Effector memory CD8-positive, alpha-beta T cell (primary cell): ENCODE results near the gene BBS4.

Experiments
- ATAC-seq: fragments of 150-1000 bp; cut with Tn5 transposase; replicated peaks from 2 replicates; pipeline ENCODE4 v1.10.0; 2021; ENCODE audit warnings: mild to moderate bottlenecking, moderate library complexity
- DNase-seq, 3 experiments: peaks; one replicate each; pipeline ENCODE4 v3.0.0; 2021
- H3K27ac Mint-ChIP-seq, 2 donors: one replicate each; pipeline ENCODE4 v1.8.0; 2022; ENCODE audit warnings: mild to moderate bottlenecking in 2 of 2, mixed read lengths in 2 of 2, moderate library complexity in 2 of 2
- H3K27me3 Mint-ChIP-seq, 2 donors: one replicate each; pipeline ENCODE4 v1.8.0; 2022; ENCODE audit warnings: mixed read lengths in 2 of 2
- H3K36me3 Mint-ChIP-seq: one replicate; pipeline ENCODE4 v1.8.0; 2022; ENCODE audit warnings: mild to moderate bottlenecking, moderate library complexity, mixed read lengths; ENCODE audit not compliant: insufficient read depth
- H3K4me1 Mint-ChIP-seq, 2 donors: one replicate each; pipeline ENCODE4 v1.8.0; 2022; ENCODE audit warnings: low read depth in 2 of 2, mixed read lengths in 2 of 2
- H3K4me3 Mint-ChIP-seq, 2 donors: one replicate each; pipeline ENCODE4 v1.8.0; 2022; ENCODE audit warnings: mild to moderate bottlenecking in 2 of 2, mixed read lengths in 2 of 2, moderate library complexity in 2 of 2
- H3K9me3 Mint-ChIP-seq, 2 donors: one replicate each; pipeline ENCODE4 v1.8.0; 2022; ENCODE audit warnings: mixed read lengths in 2 of 2

Gene BBS4

DNA sequence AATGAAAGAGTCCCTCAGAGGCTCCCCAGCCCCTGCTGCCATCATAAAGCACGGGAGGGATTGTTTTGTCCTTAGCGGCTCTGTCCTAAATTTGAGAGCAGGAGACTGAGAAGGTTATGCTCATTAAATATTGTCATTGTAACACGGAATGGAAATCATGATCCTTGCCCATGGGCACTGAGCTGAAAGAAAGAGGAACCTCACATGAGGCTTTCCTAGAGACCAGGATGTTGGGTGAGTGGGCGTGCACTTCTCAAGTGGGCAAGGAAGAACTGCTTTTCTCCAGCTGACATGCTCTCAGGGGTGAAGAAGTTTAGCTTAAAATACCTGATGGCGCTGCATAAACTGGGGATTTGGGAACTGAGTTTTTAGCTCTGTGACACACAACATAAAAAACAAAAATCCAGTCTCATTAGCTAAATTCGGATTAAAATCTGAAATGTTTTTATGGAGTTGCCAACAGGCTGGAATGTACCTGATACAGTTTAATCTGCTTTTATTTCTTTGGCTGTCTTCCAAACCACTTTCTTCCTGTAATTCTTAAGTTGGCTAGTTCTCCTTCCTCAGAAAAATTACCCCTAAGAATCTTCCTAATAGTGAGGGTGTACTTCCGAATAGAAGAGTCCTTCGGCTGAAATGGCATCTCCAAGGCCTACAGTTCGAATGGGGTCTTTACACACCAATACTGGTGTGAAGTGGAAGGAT is 65.9 kb downstream of the BBS4 start:
- Mint-ChIP-seq H3K4me3 (no peak overlapping the region), H3K9me3 (no peaks in the 10 kb centered on the region), H3K27ac (peak overlapping the region; percentile 84 to 88), H3K4me1 (peaks cover 10 to 21% of the 10 kb centered on the region in 2 donors), H3K27me3 (no peaks in the 10 kb centered on the region), H3K36me3 (peaks cover 34% of the 10 kb centered on the region)
- DNase-seq, result no peak
- ATAC-seq, result no peak

DNA sequence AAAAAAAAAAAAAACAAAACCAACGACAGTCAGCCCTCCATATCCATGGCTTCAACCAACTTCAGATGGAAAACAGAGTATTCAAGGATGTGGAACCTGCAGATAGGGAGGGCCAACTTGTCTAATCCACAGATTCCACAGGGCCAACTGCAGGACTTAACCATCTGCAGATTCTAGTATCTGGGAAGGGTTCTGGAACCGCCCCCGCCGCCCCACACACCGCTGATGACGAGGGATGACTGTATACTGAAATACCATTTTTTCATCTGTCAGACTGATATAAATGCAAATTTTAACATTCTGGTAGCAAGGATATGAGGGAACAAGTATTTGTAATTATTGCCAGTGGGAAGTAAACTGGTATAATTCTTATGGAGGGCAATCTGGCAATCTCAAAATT is 68.1 kb downstream of the BBS4 start:
- ATAC-seq (no peak), DNase-seq (no peak)
- Mint-ChIP-seq H3K4me3 (no peak overlapping the region), H3K9me3 (no peaks in the 10 kb centered on the region), H3K27me3 (no peaks in the 10 kb centered on the region), H3K36me3 (peaks cover 46% of the 10 kb centered on the region), H3K4me1 (peaks cover 15 to 21% of the 10 kb centered on the region in 2 donors), H3K27ac (peak overlapping the region; percentile 1 to 88)

DNA sequence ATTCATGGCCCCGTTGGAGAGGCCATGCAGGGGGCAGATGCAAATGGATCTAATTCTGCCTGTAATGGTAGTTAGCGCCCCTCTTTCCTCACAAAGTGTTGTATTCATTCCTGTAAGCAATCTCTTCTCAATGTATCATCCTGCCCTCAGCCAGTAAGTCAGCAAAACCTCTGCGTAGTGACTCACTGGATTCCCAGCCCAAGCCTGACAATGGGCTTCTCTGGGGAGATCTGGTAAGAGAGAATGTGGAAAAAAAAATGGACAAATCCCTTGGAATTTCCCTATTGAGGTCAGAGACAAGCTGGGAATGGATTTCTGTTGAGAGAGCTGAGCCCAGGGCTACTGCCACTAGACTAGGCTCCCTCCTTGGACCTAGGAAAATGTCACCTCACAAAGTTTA is 72.2 kb downstream of the BBS4 start:
- peak overlapping the region in 1 of 2 donors; percentile 55 for H3K27ac Mint-ChIP-seq
- no peak overlapping the region for H3K4me3 Mint-ChIP-seq
- peaks cover 59% of the 10 kb centered on the region for H3K36me3 Mint-ChIP-seq
- ATAC-seq, result no peak
- no peak for DNase-seq
- peaks cover 10 to 17% of the 10 kb centered on the region in 2 donors for H3K4me1 Mint-ChIP-seq
- H3K27me3 Mint-ChIP-seq, result no peaks in the 10 kb centered on the region
- H3K9me3 Mint-ChIP-seq, result no peaks in the 10 kb centered on the region

DNA sequence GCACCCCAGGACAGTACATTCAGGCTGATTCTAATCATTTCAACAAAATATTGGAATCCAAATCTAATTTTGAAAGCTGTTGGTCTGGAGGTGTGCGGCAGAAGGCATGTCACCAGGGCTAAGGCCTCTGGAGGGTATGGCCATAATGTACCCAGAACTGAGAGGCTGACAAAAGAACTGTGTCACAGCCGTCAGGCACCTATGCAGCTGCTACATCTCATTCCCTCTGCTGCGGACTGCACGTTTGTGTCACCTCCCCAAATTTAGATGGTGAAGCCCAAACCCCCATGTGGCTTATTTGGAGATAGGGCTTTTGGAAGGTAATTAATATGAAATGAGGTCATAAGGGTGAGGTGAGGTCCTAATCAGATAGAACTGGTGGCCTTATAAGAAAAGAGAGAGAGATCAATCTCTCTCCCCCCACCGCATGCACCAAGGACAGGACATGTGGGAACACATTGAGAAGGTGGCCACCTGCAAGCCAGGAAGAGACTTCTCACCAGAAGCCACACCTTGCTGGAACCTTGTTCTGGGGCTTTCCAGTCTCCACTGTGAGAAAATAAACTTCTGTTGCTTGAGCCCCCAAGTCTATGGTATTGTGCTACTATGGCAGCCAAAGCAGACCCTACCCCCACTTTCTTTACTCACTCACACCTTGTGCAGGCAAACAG is 74.7 kb downstream of the BBS4 start:
- no peak for ATAC-seq
- Mint-ChIP-seq H3K27me3 (no peaks in the 10 kb centered on the region), H3K27ac (peak overlapping the region; percentile 28 to 32), H3K36me3 (peaks cover 59% of the 10 kb centered on the region), H3K4me3 (no peak overlapping the region), H3K4me1 (peaks cover 16 to 21% of the 10 kb centered on the region in 2 donors), H3K9me3 (no peaks in the 10 kb centered on the region)
- no peak for DNase-seq

DNA sequence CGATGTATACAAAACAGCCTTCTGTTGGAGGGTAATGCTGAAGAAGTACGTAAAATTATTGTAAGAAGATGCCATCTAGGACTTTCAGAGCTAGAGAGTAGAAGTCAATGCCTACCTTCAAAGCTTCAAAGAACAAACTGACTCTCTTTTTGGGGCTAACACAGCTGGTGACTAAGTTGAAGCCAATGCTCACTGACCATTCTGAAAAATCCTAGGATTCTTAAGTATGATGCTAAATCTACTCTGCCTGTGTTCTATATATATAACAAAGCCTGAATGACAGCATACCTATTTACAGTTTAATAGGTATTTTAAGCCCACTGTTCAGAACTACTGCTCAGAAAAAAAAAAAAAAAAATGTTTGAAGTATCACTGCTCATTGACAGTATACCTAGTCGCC is 78.6 kb downstream of the BBS4 start:
- DNase-seq (no peak), ATAC-seq (no peak)
- Mint-ChIP-seq H3K4me3 (no peak overlapping the region), H3K27ac (no peak overlapping the region), H3K36me3 (peaks cover 81% of the 10 kb centered on the region), H3K4me1 (peaks cover 7 to 12% of the 10 kb centered on the region in 2 donors), H3K27me3 (no peaks in the 10 kb centered on the region), H3K9me3 (no peaks in the 10 kb centered on the region)

DNA sequence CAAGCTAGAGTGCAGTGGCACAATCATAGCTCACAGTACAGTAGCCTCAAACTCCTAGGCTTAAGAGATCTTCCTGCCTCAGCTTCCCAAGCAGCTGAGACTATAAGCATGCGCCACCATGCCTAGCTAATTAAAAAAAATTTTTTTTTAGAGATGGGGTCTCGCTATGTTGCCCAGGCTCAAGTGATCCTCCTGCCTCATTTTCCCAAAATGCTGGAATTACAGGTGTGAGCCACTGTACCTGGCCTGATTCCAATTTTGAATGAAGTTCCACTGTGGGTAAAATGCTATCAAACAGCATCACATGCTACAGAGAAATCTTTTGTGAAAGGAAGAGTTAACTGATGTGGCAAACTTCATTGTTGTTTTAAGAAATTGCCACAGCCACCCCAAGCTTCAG is 80.0 kb downstream of the BBS4 start:
- H3K9me3 Mint-ChIP-seq, result no peaks in the 10 kb centered on the region
- H3K27ac Mint-ChIP-seq, result no peak overlapping the region
- H3K4me3 Mint-ChIP-seq, result no peak overlapping the region
- DNase-seq, result no peak
- ATAC-seq, result no peak
- H3K27me3 Mint-ChIP-seq, result no peaks in the 10 kb centered on the region
- peaks cover 8 to 13% of the 10 kb centered on the region in 2 donors for H3K4me1 Mint-ChIP-seq
- H3K36me3 Mint-ChIP-seq, result peaks cover 74% of the 10 kb centered on the region

DNA sequence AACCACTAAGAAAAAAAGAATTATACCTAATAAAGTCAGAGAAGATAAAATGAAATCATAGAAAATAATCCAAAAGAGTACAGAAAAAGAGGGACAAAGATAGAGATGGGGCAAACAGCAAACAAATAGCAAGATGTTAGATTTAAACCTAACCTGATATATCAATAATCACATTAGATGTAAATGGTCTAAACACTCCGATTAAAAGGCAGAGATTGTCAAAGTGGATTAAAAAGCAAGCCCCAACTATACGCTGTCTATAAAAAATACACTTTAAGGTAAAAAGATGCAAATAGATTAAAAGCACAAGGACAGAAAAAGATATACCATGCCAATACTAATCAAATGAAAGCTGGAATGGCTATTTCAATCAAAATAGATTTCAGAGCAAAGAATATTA is 80.8 kb downstream of the BBS4 start:
- no peak for DNase-seq
- H3K36me3 Mint-ChIP-seq, result peaks cover 77% of the 10 kb centered on the region
- no peaks in the 10 kb centered on the region for H3K9me3 Mint-ChIP-seq
- H3K4me1 Mint-ChIP-seq, result peaks cover 8 to 16% of the 10 kb centered on the region in 2 donors
- no peak for ATAC-seq
- H3K27ac Mint-ChIP-seq, result no peak overlapping the region
- no peak overlapping the region for H3K4me3 Mint-ChIP-seq
- H3K27me3 Mint-ChIP-seq, result no peaks in the 10 kb centered on the region

DNA sequence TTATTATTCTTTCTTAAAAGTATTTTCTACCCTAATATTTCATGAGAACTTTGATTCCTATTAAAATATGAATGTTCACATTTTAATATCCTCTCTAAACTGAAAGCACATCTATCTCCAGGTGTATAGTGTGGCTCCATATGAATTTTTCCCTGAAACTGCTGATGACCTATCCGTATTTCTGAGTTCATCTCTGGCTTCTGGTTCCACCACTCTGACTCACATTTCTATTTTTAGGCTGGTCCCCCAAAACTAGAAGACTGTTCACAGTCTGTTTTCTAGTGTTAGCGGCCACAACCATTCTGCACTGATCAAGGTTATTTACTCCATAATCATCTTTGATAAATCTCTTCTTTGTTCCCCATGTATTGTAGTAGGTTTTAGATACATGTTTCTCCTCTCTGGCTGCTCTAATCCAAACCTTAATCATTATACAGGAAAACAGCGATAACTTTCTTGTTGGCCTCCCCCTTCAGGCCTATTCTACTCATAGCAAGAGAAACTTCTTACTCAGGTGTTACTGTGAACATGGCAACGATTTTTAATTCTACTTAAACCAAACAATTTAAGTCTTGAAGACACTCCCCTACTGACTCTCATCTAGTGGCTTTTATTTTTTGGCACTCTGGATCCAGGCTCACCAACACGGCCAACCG is 84.8 kb downstream of the BBS4 start:
- ATAC-seq (no peak), DNase-seq (no peak)
- Mint-ChIP-seq H3K4me1 (peaks cover 5 to 17% of the 10 kb centered on the region in 2 donors), H3K4me3 (no peak overlapping the region), H3K27me3 (no peaks in the 10 kb centered on the region), H3K9me3 (no peaks in the 10 kb centered on the region), H3K27ac (peak overlapping the region in 1 of 2 donors; percentile 66), H3K36me3 (peaks cover 71% of the 10 kb centered on the region)

DNA sequence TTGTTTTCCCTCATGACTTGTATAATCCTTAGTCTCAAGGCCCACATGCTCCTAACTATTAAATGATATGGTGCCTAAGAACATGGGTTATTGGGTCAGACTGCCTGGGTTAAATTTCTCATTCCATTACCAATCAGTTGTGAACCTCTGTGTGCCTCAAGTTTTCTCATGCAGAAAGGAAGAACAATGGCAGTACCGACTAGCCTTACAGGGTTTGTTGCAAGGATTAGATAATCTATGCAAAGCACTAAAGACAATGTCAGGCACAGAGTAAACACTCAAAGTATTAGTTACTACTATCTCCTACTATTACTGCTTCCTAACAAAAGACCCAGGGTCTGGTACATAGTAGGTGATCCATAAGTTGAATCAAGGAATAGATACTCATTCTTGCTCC is 85.3 kb downstream of the BBS4 start:
- DNase-seq (no peak), ATAC-seq (no peak)
- H3K4me3 Mint-ChIP-seq, result no peak overlapping the region
- H3K27ac Mint-ChIP-seq, result peak overlapping the region in 1 of 2 donors; percentile 66
- H3K4me1 Mint-ChIP-seq, result peaks cover 5 to 17% of the 10 kb centered on the region in 2 donors
- H3K27me3 Mint-ChIP-seq, result no peaks in the 10 kb centered on the region
- H3K36me3 Mint-ChIP-seq, result peaks cover 69% of the 10 kb centered on the region
- no peaks in the 10 kb centered on the region for H3K9me3 Mint-ChIP-seq

DNA sequence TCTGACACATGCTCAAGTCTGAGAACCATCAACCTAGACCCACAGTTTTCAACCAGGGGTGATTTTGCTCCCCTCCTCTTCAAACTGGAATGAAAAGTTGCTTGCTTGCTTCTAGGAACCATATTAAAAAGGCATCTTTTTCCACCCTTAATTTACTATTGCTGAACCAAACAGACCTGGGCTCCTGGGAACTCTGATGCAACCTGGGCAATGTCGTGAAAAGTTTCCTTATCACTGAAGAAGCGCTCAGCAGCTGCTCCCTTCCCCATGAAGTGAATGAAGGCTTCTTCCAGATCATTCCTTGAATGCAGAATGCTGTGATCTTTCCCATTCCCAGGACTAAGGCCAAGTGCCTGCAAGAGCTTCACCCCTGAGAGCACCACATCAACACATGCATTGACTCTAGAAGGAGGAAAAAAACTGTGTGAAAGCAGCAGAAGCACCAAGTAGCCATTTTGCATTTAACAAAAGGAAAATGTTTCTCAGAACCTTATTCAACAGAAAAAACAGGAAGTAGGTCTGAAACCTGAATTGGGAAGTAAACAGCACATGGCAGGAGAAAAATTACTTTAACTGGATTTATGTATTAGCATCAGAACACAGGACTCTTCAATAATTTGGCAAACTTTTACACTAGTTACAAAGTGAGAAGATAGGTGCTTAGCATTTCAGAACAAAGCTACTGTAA is 88.8 kb downstream of the BBS4 start:
- Mint-ChIP-seq H3K27me3 (no peaks in the 10 kb centered on the region), H3K4me1 (peaks cover 18 to 33% of the 10 kb centered on the region in 2 donors), H3K36me3 (peaks cover 49% of the 10 kb centered on the region), H3K9me3 (no peaks in the 10 kb centered on the region), H3K4me3 (no peak overlapping the region), H3K27ac (no peak overlapping the region)
- no peak for ATAC-seq
- no peak for DNase-seq

DNA sequence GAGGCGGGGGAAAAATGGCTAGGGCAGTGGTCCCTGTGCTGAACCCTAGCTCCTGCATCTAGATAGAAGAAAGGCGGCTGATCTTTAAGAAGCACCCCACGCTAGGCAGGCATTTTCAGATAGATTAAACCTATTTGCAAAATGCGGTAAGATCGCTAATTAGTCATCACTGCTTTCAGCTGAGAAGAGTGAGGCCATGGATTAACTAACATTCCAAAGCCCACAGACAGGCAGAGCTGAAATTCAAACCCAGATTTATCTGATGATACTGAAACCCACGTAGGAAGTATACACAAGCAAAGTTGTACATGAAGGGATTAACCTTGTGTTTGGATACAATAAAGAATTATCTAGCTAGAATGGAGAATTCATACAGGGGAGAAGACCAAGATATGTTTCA is 92.8 kb downstream of the BBS4 start:
- peaks cover 38% of the 10 kb centered on the region for H3K36me3 Mint-ChIP-seq
- H3K27me3 Mint-ChIP-seq, result no peaks in the 10 kb centered on the region

DNA sequence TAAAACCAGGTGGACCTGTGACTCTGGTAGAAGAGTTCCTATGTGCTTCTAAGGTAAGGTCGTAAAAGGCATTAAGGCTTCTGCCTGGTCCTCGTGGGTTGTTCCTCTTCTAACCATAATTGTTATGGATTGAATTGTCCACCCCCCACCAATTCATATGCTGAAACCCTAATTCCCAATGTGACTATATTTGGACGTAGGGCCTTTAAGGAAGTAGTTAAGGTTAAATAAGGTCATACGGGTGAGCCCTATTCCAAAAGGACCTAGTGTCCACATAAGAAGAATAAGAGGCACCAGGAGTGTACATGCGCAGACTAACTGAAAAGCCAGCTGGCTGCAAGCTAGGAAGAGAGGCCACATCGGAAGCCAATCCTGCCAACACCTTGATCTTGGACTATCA is 95.6 kb downstream of the BBS4 start:
- Mint-ChIP-seq H3K4me1 (peaks cover 51 to 52% of the 10 kb centered on the region in 2 donors), H3K9me3 (no peaks in the 10 kb centered on the region), H3K27ac (peak overlapping the region in 1 of 2 donors; percentile 22), H3K4me3 (peak overlapping the region; percentile 83 to 89), H3K36me3 (peaks cover 39% of the 10 kb centered on the region), H3K27me3 (no peaks in the 10 kb centered on the region)
- no peak for DNase-seq
- ATAC-seq, result no peak

More for the DNA sequence above, 92.8 kb downstream of the BBS4 start:
- Mint-ChIP-seq H3K4me1 (peaks cover 33 to 42% of the 10 kb centered on the region in 2 donors), H3K9me3 (no peaks in the 10 kb centered on the region), H3K4me3 (no peak overlapping the region), H3K27ac (no peak overlapping the region)
- ATAC-seq, result no peak
- no peak for DNase-seq

DNA sequence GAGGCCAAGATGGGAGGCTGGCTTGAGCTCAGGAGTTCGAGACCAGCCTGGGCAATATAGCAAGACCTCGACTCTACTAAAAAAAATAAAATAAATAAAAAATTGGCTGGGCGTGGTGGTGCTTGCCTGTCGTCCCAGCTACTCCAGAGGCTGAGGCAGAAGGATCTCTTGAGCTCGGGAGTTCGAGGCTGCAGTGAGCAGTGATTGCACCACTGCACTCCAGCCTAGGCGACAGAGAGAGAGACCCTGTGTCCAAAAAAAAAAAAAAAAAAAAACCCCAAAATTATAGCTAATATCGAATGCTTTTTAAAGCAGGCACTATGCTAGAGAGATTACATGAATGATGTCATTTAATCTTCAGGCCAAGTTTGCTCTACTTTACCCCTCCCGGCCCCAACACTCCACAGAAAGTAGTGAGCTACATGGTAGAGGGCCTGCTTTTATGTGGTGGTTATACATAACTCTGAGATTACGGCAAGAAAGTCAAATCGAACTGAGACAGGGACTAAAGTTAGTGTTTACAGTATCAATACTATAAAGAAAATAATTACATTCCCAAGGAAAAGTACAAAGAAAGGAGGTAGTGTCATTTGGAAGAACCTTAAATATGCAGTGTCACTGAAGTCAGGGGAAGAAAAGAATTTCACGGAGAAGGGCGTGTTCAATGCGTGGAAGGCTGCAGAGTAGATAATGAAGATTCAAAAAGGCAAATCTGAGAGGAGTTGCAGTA is 96.4 kb downstream of the BBS4 start:
- Mint-ChIP-seq H3K4me3 (peak overlapping the region; percentile 83 to 89), H3K4me1 (peaks cover 52 to 56% of the 10 kb centered on the region in 2 donors), H3K27ac (peak overlapping the region; percentile 92 to 93), H3K9me3 (no peaks in the 10 kb centered on the region), H3K36me3 (peaks cover 36% of the 10 kb centered on the region), H3K27me3 (no peaks in the 10 kb centered on the region)
- no peak for DNase-seq
- no peak for ATAC-seq
